ENCODE results near the gene CFAP251. TPM values are rescaled to one million over a fixed set of nuclear protein-coding genes. Genes with fewer than 3 reads are reported as not detected.

The CFAP251 gene
- total RNA-seq, 1 donor from 2014 or later = 4.7 TPM

- no peak for TF ChIP-seq CTCF (IDR thresholded peaks at IDR 0.05; ENCODE audit: insufficient read depth, low read depth, low read length)
- no peak for TF ChIP-seq EZH2 (IDR thresholded peaks at IDR 0.05; ENCODE audit: insufficient read depth, low read length)
- Histone ChIP-seq H3K4me1 (ENCODE audit: insufficient read depth, low read length) (peaks cover 2% of the 10 kb centered on the region), H2AFZ (ENCODE audit: low read depth, low read length) (no peak overlapping the region), H3K9ac (ENCODE audit: low read length) (no peak overlapping the region), H3K9me3 (ENCODE audit: insufficient read depth, low read depth, low read length) (no peaks in the 10 kb centered on the region), H3K4me2 (ENCODE audit: low read length) (no peak overlapping the region), H3K4me3 (ENCODE audit: insufficient read depth, low read depth, low read length) (no peak overlapping the region), H3K27ac (ENCODE audit: low read depth, low read length) (no peak overlapping the region), H3K36me3 (ENCODE audit: insufficient read depth, low read length) (no peaks in the 10 kb centered on the region), H3K27me3 (ENCODE audit: insufficient read depth, low read length) (no peaks in the 10 kb centered on the region), H4K20me1 (ENCODE audit: insufficient read depth, low read length) (no peaks in the 10 kb centered on the region), H3K79me2 (ENCODE audit: insufficient read depth, low read length) (no peaks in the 10 kb centered on the region)
- peaks cover 6% of the 10 kb centered on the region for H3K4me1 Mint-ChIP-seq (ENCODE audit: low read depth, unreplicated experiment)
- H3K9me3 Mint-ChIP-seq (ENCODE audit: unreplicated experiment) = no peaks in the 10 kb centered on the region
- H3K27me3 Mint-ChIP-seq (ENCODE audit: low read depth, unreplicated experiment) = no peaks in the 10 kb centered on the region
- no peak overlapping the region for H3K27ac Mint-ChIP-seq (ENCODE audit: unreplicated experiment)
- H3K36me3 Mint-ChIP-seq (ENCODE audit: low read depth, unreplicated experiment) = peaks cover 4% of the 10 kb centered on the region
- DNase-seq (ENCODE audit: low read depth) (no peak), FAIRE-seq (no peak)
- H3K4me3 Mint-ChIP-seq (ENCODE audit: unreplicated experiment) = no peak overlapping the region
Measured at GRCh38 chr12:122043476-122043875, 125.1 kb downstream of the CFAP251 start.

- no peak for DNase-seq (ENCODE audit: low read depth)
- Histone ChIP-seq H4K20me1 (ENCODE audit: insufficient read depth, low read length) (no peaks in the 10 kb centered on the region), H3K4me2 (ENCODE audit: low read length) (no peak overlapping the region), H3K9me3 (ENCODE audit: insufficient read depth, low read depth, low read length) (no peaks in the 10 kb centered on the region), H3K9ac (ENCODE audit: low read length) (no peak overlapping the region), H3K27ac (ENCODE audit: low read depth, low read length) (no peak overlapping the region), H3K4me3 (ENCODE audit: insufficient read depth, low read depth, low read length) (no peak overlapping the region), H3K36me3 (ENCODE audit: insufficient read depth, low read length) (no peaks in the 10 kb centered on the region), H3K27me3 (ENCODE audit: insufficient read depth, low read length) (no peaks in the 10 kb centered on the region), H3K79me2 (ENCODE audit: insufficient read depth, low read length) (no peaks in the 10 kb centered on the region), H2AFZ (ENCODE audit: low read depth, low read length) (no peak overlapping the region), H3K4me1 (ENCODE audit: insufficient read depth, low read length) (peaks cover 2% of the 10 kb centered on the region)
- Mint-ChIP-seq H3K9me3 (ENCODE audit: unreplicated experiment) (no peaks in the 10 kb centered on the region), H3K27me3 (ENCODE audit: low read depth, unreplicated experiment) (no peaks in the 10 kb centered on the region), H3K4me3 (ENCODE audit: unreplicated experiment) (no peak overlapping the region), H3K27ac (ENCODE audit: unreplicated experiment) (no peak overlapping the region), H3K36me3 (ENCODE audit: low read depth, unreplicated experiment) (peaks cover 4% of the 10 kb centered on the region), H3K4me1 (ENCODE audit: low read depth, unreplicated experiment) (peaks cover 6% of the 10 kb centered on the region)
- FAIRE-seq = no peak
- no peak for TF ChIP-seq CTCF (IDR thresholded peaks at IDR 0.05; ENCODE audit: insufficient read depth, low read depth, low read length)
- TF ChIP-seq EZH2 (IDR thresholded peaks at IDR 0.05; ENCODE audit: insufficient read depth, low read length) = no peak
Measured at GRCh38 chr12:122045262-122045661, 126.9 kb downstream of the CFAP251 start.

GRCh38 chr12:122046145-122046544, 127.8 kb downstream of the CFAP251 start:
- Mint-ChIP-seq H3K27ac (ENCODE audit: unreplicated experiment) (no peak overlapping the region), H3K27me3 (ENCODE audit: low read depth, unreplicated experiment) (no peaks in the 10 kb centered on the region), H3K4me3 (ENCODE audit: unreplicated experiment) (no peak overlapping the region), H3K9me3 (ENCODE audit: unreplicated experiment) (no peaks in the 10 kb centered on the region), H3K36me3 (ENCODE audit: low read depth, unreplicated experiment) (peaks cover 3% of the 10 kb centered on the region), H3K4me1 (ENCODE audit: low read depth, unreplicated experiment) (peaks cover 3% of the 10 kb centered on the region)
- Histone ChIP-seq H3K4me2 (ENCODE audit: low read length) (no peak overlapping the region), H3K9me3 (ENCODE audit: insufficient read depth, low read depth, low read length) (no peaks in the 10 kb centered on the region), H4K20me1 (ENCODE audit: insufficient read depth, low read length) (no peaks in the 10 kb centered on the region), H3K9ac (ENCODE audit: low read length) (no peak overlapping the region), H3K4me3 (ENCODE audit: insufficient read depth, low read depth, low read length) (no peak overlapping the region), H3K36me3 (ENCODE audit: insufficient read depth, low read length) (no peaks in the 10 kb centered on the region), H3K79me2 (ENCODE audit: insufficient read depth, low read length) (no peaks in the 10 kb centered on the region), H3K27me3 (ENCODE audit: insufficient read depth, low read length) (no peaks in the 10 kb centered on the region), H3K27ac (ENCODE audit: low read depth, low read length) (no peak overlapping the region), H3K4me1 (ENCODE audit: insufficient read depth, low read length) (peaks cover 2% of the 10 kb centered on the region), H2AFZ (ENCODE audit: low read depth, low read length) (no peak overlapping the region)
- DNase-seq (ENCODE audit: low read depth) (no peak), FAIRE-seq (no peak)
- TF ChIP-seq CTCF (IDR thresholded peaks at IDR 0.05; ENCODE audit: insufficient read depth, low read depth, low read length) = no peak
- no peak for TF ChIP-seq EZH2 (IDR thresholded peaks at IDR 0.05; ENCODE audit: insufficient read depth, low read length)

Measured in astrocyte (in vitro differentiated cells and primary cell).